Measurements from ENCODE around the gene NADK.
"Not testable (repeated sequence)": the region's sequence is repeated elsewhere in the genome, so short reads cannot be mapped to it uniquely, and the experiment has no call there.

Gene NADK

DNA sequence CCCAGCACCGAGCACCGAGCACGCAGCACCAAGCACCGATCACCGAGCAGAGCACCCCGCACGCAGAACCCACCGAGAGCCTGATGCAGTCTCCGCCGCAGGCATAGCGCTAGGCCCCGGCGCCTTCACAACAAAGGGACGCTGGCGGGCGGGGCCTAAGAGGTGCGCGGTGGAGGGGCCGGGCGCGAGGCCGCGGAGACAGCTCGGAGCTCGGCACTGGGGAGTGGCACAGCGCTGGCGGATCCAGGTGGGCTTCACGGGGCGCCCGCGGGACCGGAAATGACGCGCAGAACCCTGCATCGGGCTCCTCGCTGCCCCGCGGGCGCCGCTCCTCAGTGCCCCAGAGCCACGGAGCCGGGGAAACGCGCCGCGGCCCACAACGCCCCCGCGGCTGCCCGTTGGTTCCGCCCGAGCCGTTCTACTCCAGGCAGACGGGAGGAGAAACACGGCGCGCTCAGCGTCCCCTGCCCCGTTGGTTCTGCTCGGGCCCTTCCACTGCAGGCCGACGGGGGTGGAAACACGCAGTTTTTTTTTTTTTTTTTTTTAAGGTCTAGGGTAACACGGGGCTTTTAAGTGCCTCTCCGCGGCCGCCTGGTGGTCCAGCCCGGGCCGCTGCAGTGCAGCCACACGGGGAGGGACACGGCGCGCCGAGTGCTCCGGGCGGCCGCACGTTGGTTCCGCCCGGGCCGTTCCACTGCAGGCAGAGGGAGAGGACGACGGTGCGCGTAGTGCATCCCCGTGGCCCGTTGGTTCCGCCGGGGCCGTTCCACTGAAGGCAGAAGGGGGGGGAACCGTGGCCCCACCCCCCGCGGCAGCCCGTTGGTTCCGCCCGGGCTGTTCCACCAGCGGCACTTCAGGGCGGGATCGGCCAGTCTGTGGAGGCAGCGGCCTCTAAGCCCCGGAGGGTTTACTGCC lies 32.4 kb downstream of the NADK start:
- peak; percentile 87 for DNase-seq

DNA sequence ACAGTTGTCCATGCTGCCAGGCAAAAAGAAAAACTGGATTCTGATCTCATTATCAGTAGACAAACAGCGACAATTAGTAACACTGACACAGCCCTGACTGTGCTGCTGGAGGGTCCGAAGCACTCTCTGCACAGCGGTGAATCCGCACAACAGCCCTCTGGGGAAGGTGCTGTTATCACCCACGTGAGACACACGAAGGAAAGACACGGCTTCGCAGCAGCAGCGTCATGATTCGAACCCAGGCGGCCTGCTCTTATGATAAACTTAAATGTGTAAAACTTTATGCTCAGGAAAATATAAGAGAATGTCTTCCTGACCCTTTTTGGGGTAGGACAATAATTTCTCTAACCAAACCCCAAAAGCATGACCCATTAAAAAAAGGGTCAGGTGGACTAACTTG lies 35.7 kb downstream of the NADK start:
- not testable (repeated sequence) for DNase-seq

DNA sequence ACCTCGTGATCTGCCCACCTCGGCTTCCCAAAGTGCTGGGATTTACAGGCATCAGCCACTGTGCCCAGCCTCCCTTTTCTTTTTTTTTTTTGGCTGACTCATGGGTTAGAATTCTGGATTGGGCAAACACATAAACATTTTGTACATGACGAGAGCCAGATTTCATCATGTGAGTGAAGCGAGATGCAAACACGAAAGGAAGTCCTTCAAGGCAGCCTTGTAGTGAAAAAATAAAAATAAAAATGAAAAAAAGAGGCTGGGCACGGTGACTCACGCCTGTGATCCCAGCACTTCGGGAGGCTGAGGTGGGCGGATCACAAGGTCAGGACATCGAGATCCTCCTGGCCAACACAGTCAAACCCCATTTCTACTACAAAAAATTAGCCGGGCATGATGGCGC lies 37.3 kb downstream of the NADK start:
- not testable (repeated sequence) for DNase-seq

DNA sequence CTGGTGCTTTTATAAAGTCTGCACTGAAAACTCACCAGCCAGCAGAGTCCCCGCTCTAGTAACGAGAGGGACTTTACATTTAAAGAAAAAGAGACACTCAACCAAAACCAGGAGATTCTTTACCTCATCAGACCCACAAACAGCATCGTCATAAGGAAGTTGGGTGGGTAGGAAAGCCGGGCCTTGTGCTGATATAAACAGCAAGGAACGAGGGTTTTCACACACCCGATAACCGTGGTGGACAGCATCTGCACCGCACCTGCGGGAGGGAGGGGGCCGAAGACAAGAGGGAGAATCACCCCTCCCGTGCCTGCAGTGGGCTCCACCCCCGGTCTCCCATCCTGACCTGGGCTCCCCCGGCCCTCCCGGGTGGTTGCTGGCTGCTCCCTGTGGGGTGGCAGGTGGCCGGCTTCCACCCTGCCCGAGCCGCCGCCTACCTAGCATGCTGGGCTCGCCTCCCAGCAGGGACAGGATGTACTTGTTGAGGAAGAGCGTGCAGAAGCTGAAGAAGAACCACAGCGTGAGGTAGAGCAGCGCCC lies 39.4 kb downstream of the NADK start:
- DNase-seq = not testable (repeated sequence)

DNA sequence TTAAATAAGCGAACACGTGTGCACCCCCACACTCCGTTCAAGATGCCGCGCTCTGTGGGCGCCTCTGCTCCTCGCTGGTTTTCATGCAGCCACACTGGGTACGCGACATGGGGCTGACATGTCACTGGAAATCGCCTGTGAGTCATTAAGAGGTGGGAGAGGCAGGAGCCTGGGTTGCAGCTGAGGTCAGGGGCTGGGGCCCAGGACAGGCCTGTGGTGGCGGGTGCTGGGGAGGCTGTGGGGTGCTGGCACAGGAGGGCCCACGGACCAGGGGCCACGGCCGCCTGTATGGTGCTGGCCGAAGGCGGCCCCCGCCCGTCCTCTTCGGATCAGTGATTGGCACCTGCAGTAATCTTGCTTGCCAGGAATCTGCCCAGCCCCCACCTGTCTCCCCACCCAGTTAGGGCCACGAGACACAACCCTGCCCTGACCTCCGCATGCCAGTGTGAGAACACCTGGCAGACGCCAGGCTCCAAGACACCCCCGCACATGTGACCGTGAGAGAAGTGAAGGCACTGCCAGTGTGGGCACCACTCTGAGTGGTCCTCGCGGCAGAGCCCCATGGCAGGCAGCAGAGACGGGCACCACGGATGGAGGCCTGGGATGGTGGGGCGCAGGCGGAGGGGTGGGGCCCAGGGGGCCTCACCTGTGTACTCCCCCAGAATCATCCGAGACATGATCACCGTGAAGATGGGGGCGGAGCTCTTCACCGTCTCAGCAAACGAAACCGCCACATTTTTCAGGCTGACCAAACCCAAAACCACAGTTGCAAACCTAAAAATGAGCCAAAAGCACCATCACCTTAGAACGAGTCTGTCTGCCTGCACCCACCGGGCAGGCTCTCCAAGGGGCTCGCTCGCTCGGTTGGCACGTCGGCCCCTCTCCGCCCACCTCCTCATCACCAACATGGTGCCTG lies 40.3 kb downstream of the NADK start:
- not testable (repeated sequence) for DNase-seq

DNA sequence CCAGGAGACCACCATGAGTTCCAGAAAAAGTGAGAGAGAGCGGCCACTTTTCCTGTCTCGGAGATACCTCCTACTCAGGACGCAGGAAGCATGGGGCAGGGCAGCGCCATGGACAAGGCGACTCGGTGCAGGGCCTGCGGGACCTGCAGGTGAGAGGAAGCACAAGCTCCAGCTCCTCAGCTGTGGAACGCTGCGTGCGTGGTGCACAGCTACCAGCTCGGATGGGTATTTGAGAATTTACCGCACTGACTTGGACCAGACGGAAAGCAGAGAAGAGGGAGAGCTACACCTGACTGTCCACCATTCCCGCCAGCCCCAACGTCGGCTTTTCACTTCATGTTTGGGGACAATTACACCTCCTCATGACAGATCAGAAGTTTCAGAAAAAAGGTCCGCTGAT lies 45.9 kb downstream of the NADK start:
- no peak for DNase-seq

DNA sequence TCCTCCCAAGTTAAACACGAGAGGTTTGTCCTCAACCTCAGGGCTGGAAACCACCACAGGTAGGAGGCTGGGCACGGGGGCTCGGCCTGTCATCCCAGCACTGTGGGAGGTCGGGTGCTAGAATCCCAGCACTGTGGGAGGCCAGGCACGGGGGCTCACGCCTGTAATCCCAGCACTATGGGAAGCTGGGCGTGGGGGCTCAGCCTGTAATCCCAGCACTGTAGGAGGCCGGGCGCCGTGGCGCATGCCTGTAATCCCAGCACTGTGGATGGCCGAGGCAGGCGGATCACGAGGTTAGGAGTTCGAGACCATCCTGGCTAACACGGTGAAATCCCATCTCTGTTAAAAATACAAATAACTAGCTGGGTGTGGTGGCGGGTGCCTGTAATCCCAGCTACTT lies 47.4 kb downstream of the NADK start:
- no peak for DNase-seq

DNA sequence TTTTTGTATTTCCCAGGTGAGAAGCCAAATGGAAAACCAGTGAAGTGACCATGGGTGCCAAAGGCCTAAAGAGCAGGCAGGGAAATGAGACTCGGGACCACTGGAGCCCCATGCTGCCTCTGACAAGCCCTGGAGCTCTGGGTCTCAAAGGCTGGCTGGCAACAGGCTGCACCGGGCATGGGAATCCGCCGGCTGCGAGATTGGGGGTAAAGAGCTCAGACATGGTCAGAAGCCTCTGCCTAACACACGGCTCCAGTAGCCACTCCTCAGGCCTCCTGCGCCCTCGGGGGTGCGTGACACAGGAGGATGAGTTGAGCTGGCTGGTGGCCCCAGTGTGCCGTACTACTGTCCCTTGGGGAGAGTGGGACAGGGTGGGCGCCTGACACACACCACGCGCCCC lies 48.0 kb downstream of the NADK start:
- not testable (repeated sequence) for DNase-seq

DNA sequence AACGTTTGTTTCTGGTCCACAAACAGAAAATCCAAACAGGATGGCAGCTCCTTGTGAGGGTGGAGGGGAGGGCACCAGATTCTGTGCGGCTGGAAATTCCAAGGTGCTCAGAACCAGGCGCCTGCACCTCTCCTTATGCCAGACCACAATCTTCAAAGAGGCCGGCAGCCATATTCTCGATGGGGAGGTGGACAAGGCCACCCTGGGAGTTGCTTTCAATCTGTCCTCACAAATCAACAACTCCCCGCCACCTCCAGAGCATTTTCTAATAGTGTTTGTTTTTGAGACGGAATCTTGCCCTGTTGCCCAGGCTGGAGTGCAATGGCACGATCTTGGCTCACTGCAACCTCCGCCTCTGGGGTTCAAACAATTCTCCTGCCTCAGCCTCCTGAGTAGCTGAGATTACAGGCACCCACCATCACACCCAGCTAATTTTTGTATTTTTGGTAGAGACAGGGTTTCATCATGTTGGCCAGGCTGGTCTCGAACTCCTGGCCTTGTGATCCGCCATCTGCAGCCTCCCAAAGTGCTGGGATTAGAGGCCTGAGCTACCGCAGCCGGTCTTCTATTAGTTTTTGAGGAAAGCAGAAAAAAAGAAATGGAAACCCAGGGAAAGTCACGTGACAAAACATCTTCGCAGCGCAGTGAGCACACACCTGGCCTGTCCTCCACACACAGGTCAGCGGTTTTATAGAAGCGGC lies 49.0 kb downstream of the NADK start:
- DNase-seq = not testable (repeated sequence)

DNA sequence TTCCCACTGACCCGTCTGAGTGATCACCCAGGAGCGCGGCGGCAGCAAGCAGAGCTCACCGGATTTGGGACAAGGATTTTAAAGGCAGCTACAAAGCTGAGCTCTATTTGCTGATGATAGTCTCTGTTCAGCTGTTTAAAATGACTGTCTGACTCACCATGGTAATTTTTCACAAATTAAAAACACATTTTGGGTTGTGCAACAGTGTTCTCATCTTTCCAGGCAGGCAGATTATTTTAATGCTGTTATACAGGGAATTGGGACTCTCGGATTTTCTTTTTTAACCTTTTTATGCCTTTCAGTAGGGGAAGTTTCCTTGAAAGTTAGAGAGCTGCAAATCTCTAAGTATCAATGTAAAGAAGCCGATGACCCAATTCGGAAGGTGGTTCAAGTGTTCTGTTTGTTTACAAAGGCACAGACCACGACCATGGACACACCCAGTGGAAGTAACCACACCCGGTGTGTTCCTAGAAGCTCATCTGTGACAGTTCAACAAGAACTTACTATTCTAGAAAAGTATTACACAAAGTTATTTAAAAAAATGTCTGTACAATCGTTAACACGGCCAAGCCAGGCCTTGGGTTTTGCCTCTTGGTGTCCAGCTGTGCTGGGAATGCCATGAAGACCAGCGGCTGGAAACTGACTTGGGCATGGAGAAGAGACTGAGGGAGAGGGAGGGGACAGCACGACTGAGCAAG lies 49.8 kb downstream of the NADK start:
- not testable (repeated sequence) for DNase-seq

DNA sequence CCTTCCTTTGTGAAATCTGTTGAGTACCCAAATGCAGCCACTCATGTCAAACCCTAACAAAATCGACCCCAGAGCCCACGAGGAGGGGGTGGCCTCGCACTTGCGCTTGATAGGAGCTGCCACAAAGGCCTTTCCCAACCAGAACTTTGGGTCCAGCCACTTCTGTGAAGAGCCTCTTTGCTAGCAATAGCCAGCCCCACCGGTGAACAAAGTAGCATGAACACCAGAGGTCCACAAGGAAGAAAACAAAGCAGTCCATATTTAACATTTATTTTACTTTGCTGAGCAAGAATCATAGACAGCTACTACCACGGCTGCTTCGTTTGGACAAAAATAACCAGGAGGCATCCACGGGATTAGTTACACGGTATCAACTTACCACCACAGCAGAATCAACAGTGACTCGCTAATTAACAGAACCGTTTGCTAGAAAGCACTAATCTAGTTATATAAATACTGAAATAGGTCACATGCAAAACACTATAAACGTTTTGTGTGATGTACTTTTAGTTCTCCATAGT lies 51.1 kb downstream of the NADK start:
- DNase-seq = not testable (repeated sequence)

DNA sequence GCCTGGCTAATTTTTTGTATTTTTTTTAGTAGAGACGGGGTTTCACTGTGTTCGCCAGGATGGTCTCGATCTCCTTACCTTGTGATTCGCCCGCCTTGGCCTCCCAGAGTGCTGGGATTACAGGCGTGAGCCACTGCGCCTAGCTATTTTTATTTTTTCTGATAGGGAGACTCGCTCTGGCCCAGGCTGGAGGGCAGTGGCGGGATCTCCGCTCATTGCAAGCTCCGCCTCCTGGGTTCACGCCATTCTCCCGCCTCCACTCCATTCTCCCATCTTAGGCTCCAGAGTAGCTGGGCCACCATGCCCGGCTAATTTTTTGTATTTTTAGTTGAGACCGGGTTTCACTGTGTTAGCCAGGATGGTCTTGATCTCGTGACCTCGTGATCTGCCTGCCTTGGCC lies 52.2 kb downstream of the NADK start:
- not testable (repeated sequence) for DNase-seq

DNA sequence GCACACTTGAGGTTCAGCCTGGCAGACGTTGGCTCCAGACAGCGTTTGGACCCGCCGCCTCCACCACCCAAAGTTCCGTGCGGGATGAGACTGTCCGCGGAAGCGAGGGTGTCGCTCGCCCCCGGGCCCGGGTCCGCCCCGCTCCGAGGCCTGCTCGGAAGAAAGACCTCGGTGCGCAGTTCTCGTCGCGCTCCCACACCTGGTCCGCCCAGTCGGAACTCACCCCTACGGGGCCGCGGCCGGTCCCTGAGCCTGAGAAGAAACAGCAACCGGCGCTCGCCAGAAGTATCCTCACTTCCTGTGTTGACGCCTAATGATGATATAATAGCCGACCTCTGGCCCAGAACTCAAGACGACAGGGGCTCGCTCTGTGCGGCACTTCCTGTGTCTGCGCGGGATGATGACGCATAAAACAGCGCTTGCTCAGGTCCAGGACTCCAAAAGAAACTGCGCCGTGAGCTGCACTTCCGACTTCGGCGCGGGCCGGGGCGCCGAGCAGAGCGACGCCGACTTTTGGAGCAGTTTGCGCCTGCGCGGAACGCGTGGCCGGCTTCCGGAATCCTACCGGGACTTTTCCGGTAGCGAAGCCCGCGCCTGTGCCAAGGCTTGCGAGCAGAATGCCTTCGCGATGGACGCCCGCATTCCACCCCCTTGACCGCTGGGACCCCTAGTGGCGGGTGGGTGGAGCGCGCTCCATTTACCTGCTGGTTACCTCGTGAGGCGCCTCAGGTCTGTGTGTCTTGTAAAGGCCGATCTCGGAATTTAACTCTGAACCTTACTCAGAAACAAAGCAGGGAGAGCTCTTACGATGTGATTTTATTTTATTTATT lies 54.0 kb downstream of the NADK start, which contains the start of gene CDK11A:
CDK11A (minus strand) TSS at position 323 of the 830 bp plus-strand sequence. CDS start 1,539 bp downstream, outside the sequence.
- peak; percentile 99 for DNase-seq

DNA sequence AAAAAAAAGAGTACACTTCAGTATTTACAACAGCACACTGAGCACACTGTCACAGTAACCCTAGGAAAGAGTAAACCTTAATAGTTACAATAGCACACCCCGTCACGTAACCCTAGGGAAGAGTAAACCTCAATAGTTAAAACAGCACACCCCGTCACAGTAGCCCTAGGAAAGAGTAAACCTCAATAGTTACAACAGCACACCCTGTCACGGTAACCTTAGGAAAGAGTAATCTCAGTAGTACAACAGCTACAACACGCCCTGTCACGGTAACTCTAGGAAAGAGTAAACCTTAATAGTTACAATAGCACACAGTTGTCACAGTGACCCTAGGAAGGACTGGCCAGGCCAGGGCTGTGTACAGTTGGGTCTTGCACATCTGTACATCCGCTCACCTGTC lies 57.1 kb downstream of the NADK start:
- DNase-seq = no peak

DNA sequence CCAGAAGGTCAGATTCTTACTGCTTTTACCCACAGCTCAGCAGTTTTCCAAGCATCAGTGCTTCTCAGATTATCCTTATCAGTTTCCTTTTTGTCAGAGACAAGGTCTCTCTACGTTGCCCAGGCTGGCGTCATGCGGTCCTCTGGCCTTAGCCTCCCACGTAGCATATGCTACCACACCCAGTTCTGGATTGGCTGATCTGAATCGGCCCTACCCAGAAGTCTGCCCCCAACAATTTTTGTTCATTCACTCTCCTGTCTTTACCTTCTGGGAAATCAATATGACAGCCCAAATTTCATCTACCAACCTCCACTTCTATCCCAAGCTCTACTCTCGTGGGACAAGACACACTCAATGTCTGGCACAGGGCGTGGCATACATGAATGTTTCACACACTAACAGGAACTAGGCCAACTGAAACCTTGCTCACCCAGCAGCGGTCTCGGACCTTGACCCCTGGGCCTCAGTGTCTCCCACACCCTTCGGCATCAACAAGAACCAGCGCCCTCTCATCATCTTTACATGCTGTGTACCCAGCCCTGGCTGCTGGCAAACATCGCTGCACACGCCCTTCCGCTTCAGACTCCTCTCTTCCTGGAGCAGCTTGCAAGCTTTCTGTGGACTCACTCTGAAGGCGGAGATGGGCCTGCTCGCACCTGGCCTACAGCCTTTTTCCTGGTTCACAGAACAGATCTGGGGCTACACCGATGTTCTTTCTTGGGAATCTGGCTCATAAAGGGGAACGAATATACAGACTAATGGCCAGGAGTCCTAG lies 63.0 kb downstream of the NADK start:
- DNase-seq = not testable (repeated sequence)

DNA sequence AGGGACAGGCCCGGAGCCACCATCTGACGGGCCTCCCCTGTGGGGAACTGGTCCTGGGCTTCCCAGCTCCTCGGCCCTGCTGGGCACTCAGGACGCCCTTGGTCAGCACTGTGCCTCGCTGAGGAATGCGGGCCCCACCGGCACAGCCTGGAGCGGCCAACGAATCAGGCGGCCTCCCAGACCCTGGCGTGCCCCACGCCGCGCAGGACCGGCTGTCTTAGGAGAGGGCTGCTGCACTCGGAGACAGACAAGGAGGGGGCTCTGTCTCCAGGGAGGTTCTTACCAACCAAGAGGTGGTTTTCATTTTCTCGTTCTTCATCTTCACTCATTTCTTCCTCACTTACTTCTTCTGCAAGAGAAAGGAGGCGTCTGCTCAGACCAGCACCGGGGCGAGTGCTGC lies 70.4 kb downstream of the NADK start:
- not testable (repeated sequence) for DNase-seq

DNA sequence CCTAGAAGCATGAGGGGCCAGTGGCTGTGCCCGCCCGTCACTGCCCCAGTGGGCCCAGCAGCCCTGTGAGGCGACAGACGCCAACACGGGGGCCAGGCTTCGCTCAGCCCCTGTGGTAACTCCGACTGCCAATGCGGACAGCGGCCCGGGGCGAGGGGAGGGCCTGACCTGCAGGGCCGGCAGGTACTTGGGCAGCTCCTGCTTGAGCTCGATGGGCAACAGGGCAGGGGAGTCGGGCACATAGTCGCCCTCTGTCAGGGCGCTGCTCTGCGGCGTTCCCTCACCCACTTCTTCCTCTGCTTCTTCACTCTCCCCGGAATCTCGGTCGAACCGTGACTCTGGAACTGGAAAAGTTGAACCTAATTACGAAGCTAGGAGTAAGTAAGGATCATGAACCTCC lies 71.0 kb downstream of the NADK start:
- not testable (repeated sequence) for DNase-seq

DNA sequence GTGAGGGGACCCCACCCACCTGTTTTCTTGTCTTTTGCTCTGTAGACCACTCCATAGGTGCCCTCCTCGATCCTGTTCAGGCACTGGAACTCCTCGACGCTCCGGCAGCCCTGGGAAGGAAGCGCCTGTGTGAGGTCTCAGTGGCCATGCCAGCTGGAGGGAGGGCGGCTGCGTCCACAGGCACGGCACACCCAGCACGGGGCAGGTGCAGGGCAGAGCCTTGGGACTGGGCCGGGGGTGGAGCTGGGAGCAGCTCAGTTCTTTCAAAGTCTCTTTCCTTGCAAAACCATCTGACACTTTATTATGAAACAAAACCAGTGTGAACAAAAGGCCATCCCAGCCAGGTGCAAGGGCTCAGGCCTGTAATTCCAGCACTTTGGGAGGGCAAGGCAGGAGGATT lies 72.6 kb downstream of the NADK start:
- not testable (repeated sequence) for DNase-seq

DNA sequence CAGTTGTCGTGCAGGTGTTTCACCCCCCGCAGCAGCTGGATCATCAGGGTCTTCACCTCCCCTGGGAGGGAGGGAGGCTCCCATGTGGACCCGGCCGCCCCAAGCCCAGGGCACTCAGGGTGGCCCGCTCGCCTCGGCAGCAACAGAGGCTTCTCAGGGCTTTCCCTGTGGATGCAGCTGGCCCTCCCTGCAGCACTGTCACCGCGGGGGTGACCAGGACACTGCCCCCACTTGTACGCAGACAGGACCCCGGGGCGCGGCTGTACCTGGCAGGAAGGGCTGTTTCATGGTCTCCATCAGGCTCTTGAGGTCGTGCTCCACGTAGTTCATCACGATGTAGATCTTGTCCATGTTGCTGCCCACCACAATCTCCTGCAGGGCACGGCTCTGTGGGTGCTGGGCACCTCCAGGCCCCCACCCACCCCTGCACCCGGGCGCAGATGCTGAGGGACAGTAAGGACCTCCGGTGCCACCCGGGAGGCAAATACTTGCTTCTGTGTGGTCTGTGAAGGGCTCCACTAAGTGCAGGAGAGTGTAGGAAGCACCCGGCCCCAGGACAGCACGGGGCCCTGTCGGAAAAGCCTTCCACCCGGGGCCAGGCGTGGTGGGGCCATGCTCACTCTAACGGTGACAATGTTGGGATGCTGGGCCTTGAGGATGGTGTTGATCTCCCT lies 73.8 kb downstream of the NADK start:
- DNase-seq = not testable (repeated sequence)

Measured in activated CD4-positive, alpha-beta T cell treated with anti-CD3 and anti-CD28 coated beads, Interleukin-2, Interleukin-6, amounts not matched to agents 100 ng/mL and 50 ng/mL, durations not matched to agents 16 hours and 8 hours (primary cell).